Fibroblast of mammary gland (primary cell): ENCODE results near the gene TBC1D1.

Experiments
- DNase-seq: peaks from one replicate; pipeline ENCODE4 v3.0.0-alpha.2; 2010; ENCODE audit warnings: low read depth
- H3K4me3 ChIP-seq: 2 replicates; pipeline ENCODE4 v1.5.1; 2011; ENCODE audit warnings: low read depth, mild to moderate bottlenecking, low read length, moderate library complexity; ENCODE audit not compliant: control insufficient read depth
- CTCF ChIP-seq: conservative IDR thresholded peaks from 2 replicates; pipeline ENCODE4 v1.5.1; 2011; ENCODE audit warnings: low read depth, low read length, inconsistent platforms; ENCODE audit not compliant: control insufficient read depth, insufficient read depth

Gene TBC1D1

GRCh38 chr4:38109896-38110295 lies 219.0 kb downstream of the TBC1D1 start:
- H3K4me3 ChIP-seq = no peak overlapping the region
- DNase-seq = no peak
- TF ChIP-seq CTCF = no peak

GRCh38 chr4:38111024-38111423 lies 220.1 kb downstream of the TBC1D1 start:
- H3K4me3 ChIP-seq = no peak overlapping the region
- DNase-seq = no peak
- TF ChIP-seq CTCF = no peak

GRCh38 chr4:38111717-38112116 lies 220.8 kb downstream of the TBC1D1 start:
- no peak for TF ChIP-seq CTCF
- no peak overlapping the region for H3K4me3 ChIP-seq
- no peak for DNase-seq

- no peak for TF ChIP-seq CTCF
- H3K4me3 ChIP-seq = no peak overlapping the region
These were observed 222.2 kb downstream of the TBC1D1 start for GRCh38 chr4:38113132-38113531.

GRCh38 chr4:38113551-38113950 lies 222.7 kb downstream of the TBC1D1 start:
- H3K4me3 ChIP-seq = no peak overlapping the region
- TF ChIP-seq CTCF = no peak
- DNase-seq = no peak

More at GRCh38 chr4:38113132-38113531, 222.2 kb downstream of the TBC1D1 start:
- DNase-seq = no peak

- no peak for DNase-seq
- no peak for TF ChIP-seq CTCF
- no peak overlapping the region for H3K4me3 ChIP-seq
These were observed 223.7 kb downstream of the TBC1D1 start for GRCh38 chr4:38114386-38115150.
